Measurements from ENCODE around the gene TDRD7.

GRCh38 chr9:97445119-97445701 lies 33.3 kb downstream of the TDRD7 start:
- TF ChIP-seq SMC3 (IDR thresholded peaks at IDR 0.05; ENCODE audit: low read depth, low read length), result no peak
- TF ChIP-seq YY1 (IDR thresholded peaks at IDR 0.05; ENCODE audit: low read depth), result no peak
- TF ChIP-seq USF2 (IDR thresholded peaks at IDR 0.05; ENCODE audit: borderline replicate concordance, low read depth, low read length), result no peak
- TF ChIP-seq RXRA (IDR thresholded peaks at IDR 0.05; ENCODE audit: borderline replicate concordance, low read depth), result no peak

Measured in SK-N-SH (cell line).